GM23248 (cell line): ENCODE measurements around the gene ARMH3. TPM values are rescaled to one million over a fixed set of nuclear protein-coding genes. Genes with fewer than 3 reads are reported as not detected.

Experiments
- DNase-seq: peaks from one replicate; pipeline ENCODE4 v3.0.0-alpha.2; 2015
- H2AFZ ChIP-seq: fragments of 200-600 bp; sonication (generic); 2 replicates; pipeline ENCODE4 v1.6.1; 2016; ENCODE audit warnings: antibody characterized with exemption
- H3F3A ChIP-seq: fragments of 200-600 bp; sonication (generic); 2 replicates; pipeline ENCODE4 v1.6.1; 2016; ENCODE audit warnings: mild to moderate bottlenecking, antibody characterized with exemption, mixed run types; ENCODE audit not compliant: insufficient read depth
- H3K27ac ChIP-seq: fragments of 200-600 bp; sonication (generic); 2 replicates; pipeline ENCODE4 v1.5.1; 2016; ENCODE audit warnings: mild to moderate bottlenecking
- H3K27me3 ChIP-seq: fragments of 200-600 bp; sonication (generic); replicated peaks from 2 replicates; pipeline ENCODE4 v1.6.1; 2016; ENCODE audit warnings: mild to moderate bottlenecking; ENCODE audit not compliant: insufficient read depth
- H3K36me3 ChIP-seq: fragments of 200-600 bp; sonication (generic); 2 replicates; pipeline ENCODE4 v1.6.1; 2016; ENCODE audit warnings: low read depth, mild to moderate bottlenecking
- H3K4me1 ChIP-seq: fragments of 200-600 bp; sonication (generic); 2 replicates; pipeline ENCODE4 v1.6.1; 2016; ENCODE audit warnings: mild to moderate bottlenecking; ENCODE audit not compliant: insufficient read depth
- H3K4me2 ChIP-seq: fragments of 200-600 bp; sonication (generic); one replicate; pipeline ENCODE4 v1.6.1; 2016; ENCODE audit warnings: mild to moderate bottlenecking; ENCODE audit not compliant: unreplicated experiment
- H3K4me3 ChIP-seq: fragments of 200-600 bp; sonication (generic); 2 replicates; pipeline ENCODE4 v1.5.1; 2016; ENCODE audit warnings: mild to moderate bottlenecking
- H3K79me2 ChIP-seq: fragments of 200-600 bp; sonication (generic); 2 replicates; pipeline ENCODE4 v1.6.1; 2016; ENCODE audit warnings: mild to moderate bottlenecking; ENCODE audit not compliant: insufficient read depth
- H3K9ac ChIP-seq: fragments of 200-600 bp; sonication (generic); 2 replicates; pipeline ENCODE4 v1.6.1; 2016; ENCODE audit warnings: mild to moderate bottlenecking
- H3K9me2 ChIP-seq: fragments of 200-600 bp; sonication (generic); 2 replicates; pipeline ENCODE4 v1.6.1; 2016; ENCODE audit warnings: mixed run types, mild to moderate bottlenecking, moderate library complexity; ENCODE audit not compliant: insufficient read depth
- H3K9me3 ChIP-seq: fragments of 200-600 bp; sonication (generic); one replicate; pipeline ENCODE4 v1.6.1; 2017; ENCODE audit warnings: low read depth
- H4K20me1 ChIP-seq: fragments of 200-600 bp; sonication (generic); 2 replicates; pipeline ENCODE4 v1.6.0; 2016; ENCODE audit not compliant: insufficient read depth
- EZH2 ChIP-seq: fragments of 200-600 bp; sonication (generic); IDR thresholded peaks from 2 replicates; pipeline ENCODE4 v1.6.1; 2018; ENCODE audit warnings: antibody characterized with exemption, mild to moderate bottlenecking; ENCODE audit not compliant: insufficient read depth, poor library complexity, severe bottlenecking
- EZH2phosphoT487 ChIP-seq: fragments of 200-600 bp; sonication (generic); IDR thresholded peaks from 2 replicates; pipeline ENCODE4 v1.6.1; 2018; ENCODE audit warnings: antibody characterized with exemption, moderate library complexity, mild to moderate bottlenecking, low read depth; ENCODE audit not compliant: insufficient read depth
- WGBS, 2 experiments: methylation state at CpG; one replicate each; pipeline ENCODE4 v1.1.6; 2015 to 2017; ENCODE audit warnings: low lambda C conversion rate in 2 of 2, low coverage in 1 of 2; ENCODE audit errors: missing lambda C conversion rate in 2 of 2; 5-methylcytosine and 5-hydroxymethylcytosine counted together
- in situ Hi-C: fragments of 300-500 bp; cut with MboI; formaldehyde crosslinking; loops from 2 replicates; pipeline ENCODE4 v1.15.0; 2020
- polyA plus RNA-seq: library from polyadenylated mRNA; unstranded; fragments of >200 nt; fragmentation: Nextera tagmentation; extraction: Ambion mirVana; gene quantifications from 2 replicates; pipeline ENCODE4 v1.2.1, GENCODE V29; 2016
- total RNA-seq: library from RNA; depleted of rRNA; stranded (reverse); fragments of >200 nt; shearing (Covaris generic); gene quantifications from 2 replicates; pipeline ENCODE4 v1.2.3, GENCODE V29; 2014

The ARMH3 gene
- total and polyA plus RNA-seq, 2 experiments from 2014 or later: 9.0 to 9.5 TPM

- Histone ChIP-seq H3K27ac (peak overlapping the region; percentile 88), H4K20me1 (no peaks in the 10 kb centered on the region), H3K9me2 (no peaks in the 10 kb centered on the region), H3K9ac (no peak overlapping the region), H3K36me3 (no peaks in the 10 kb centered on the region), H3K4me1 (peaks cover 62% of the 10 kb centered on the region), H3F3A (peaks cover 51% of the 10 kb centered on the region), H3K4me3 (no peak overlapping the region), H3K4me2 (peak overlapping the region; percentile 56), H2AFZ (no peak overlapping the region), H3K79me2 (no peaks in the 10 kb centered on the region; the same call in 1 of the 2 replicates), H3K27me3 (no peaks in the 10 kb centered on the region), H3K9me3 (no peaks in the 10 kb centered on the region)
- DNase-seq: peak; percentile 41
- WGBS, 2 experiments: 21 to 37% methylated on average over 1 of the region's 1 CpG
- no peak for TF ChIP-seq EZH2
- no peak for TF ChIP-seq EZH2phosphoT487
- in situ Hi-C loops: no loop called here
Observed at GRCh38 chr10:101940916-101941315, 115.1 kb downstream of the ARMH3 start.

DNA sequence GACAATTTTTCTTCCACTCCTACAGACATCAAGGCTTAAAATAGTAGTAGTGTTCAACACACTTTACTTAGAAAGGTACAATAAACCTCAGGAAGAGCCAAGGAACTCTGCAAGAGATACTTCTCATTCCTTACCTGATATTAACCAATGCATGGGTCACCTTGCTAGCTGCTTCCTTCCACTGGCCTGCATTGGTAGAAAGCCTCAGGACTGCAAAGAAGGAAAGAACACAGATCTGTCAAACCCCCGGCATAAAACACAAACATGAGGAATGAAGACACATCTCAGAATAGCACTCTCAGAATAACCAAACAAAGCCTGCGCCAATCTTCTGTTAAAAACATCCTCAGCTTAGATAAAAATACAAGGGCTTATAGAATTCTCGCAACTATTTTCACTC lies 116.2 kb downstream of the ARMH3 start:
- H4K20me1 ChIP-seq: no peaks in the 10 kb centered on the region
- no peak for DNase-seq

DNA sequence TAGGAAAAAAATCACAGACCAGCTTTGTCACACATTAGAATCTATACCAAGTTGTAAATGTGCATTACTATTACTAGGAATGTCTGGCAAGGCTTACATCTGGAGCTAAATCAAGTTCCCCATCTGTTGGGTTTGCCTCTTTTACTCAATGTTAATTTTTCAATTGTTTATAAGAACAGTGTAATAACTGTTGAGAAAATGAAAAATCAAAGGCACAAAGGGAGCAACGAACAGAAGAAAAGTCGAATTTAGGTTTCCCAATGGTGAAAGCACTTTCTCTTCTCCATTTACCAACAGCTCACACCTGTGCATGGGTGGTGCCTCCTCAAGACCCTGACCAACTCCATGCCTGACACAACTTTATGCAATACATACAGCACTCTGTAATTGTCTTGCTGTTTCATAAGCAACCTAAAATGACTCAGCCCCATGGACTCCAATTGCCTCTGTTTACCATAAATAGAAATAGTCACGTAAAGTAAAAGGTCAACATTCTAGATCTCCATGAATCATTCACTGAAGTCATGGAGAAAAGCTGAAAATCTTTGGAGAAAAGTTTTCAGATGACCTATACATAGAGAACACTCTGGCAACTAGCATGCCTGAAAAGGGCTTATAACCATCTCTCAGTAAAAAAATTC lies 116.8 kb downstream of the ARMH3 start:
- Histone ChIP-seq H3K79me2 (no peaks in the 10 kb centered on the region), H3K4me2 (peak overlapping the region; percentile 70), H3F3A (peaks cover 51% of the 10 kb centered on the region), H3K9me2 (no peaks in the 10 kb centered on the region), H3K9ac (peak overlapping the region; percentile 55), H2AFZ (no peak overlapping the region), H3K4me3 (peak overlapping the region; percentile 20; the same call in 1 of the 2 replicates), H3K9me3 (no peaks in the 10 kb centered on the region), H3K27ac (peak overlapping the region; percentile 88), H3K36me3 (no peaks in the 10 kb centered on the region), H3K4me1 (peaks cover 68% of the 10 kb centered on the region), H4K20me1 (no peaks in the 10 kb centered on the region), H3K27me3 (no peaks in the 10 kb centered on the region)
- WGBS, 2 experiments: 0 to 2% methylated on average over 3 of the region's 3 CpGs
- in situ Hi-C loops: no loop called here
- peak; percentile 90 for DNase-seq
- TF ChIP-seq EZH2phosphoT487 (no peak), EZH2 (no peak)

More for the DNA sequence above, 116.2 kb downstream of the ARMH3 start:
- WGBS, 2 experiments: 77 to 90% methylated on average over 3 of the region's 3 CpGs
- Histone ChIP-seq H3K27me3 (no peaks in the 10 kb centered on the region), H3K9ac (peak overlapping the region; percentile 55), H3K36me3 (no peaks in the 10 kb centered on the region), H3K9me3 (no peaks in the 10 kb centered on the region), H3K9me2 (no peaks in the 10 kb centered on the region), H3K27ac (peak overlapping the region; percentile 88), H3K4me1 (peaks cover 63% of the 10 kb centered on the region), H3F3A (peaks cover 51% of the 10 kb centered on the region), H3K4me3 (no peak overlapping the region), H3K79me2 (no peaks in the 10 kb centered on the region; the same call in 1 of the 2 replicates), H2AFZ (no peak overlapping the region), H3K4me2 (peak overlapping the region; percentile 70)
- TF ChIP-seq EZH2phosphoT487 (no peak), EZH2 (no peak)
- in situ Hi-C loops: no loop called here

DNA sequence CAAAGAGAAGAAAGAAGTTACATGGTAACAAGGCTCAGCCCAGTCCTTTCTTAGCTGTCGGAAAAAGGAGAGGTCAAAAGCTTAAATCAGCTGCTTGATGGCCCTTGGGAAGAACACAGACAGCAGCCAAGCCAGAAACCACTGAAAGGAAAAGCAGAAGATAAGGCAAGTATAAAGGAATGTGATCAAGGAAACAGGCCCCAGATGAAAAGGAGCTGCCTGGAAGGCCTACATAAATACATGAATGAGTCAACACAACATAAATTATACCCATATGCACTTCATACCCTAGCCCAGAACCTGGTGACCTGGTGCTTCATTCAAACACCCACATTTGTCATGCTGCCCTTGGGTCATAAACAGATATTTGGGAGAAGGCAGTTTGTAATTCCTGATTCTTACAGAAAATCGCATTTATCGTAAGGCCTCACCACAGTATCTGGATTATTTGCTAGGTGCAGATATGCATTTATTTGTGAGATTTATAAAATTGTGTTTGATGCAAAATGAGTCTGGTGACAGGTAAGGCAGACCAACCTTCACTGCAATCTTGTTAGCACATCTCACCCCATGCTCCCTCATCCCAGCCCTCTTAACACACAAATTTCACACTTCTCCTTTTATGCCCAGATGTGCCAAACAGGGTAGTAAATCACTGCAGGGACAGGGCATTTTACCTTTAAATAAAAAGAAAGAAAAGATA lies 117.5 kb downstream of the ARMH3 start:
- H3F3A ChIP-seq: peaks cover 51% of the 10 kb centered on the region
- no peaks in the 10 kb centered on the region for H3K9me3 ChIP-seq

More for the DNA sequence above, 117.5 kb downstream of the ARMH3 start:
- Histone ChIP-seq H3K9ac (peak overlapping the region; percentile 53), H3K4me2 (peak overlapping the region; percentile 70), H3K27ac (peak overlapping the region; percentile 88), H3K4me3 (peak overlapping the region; percentile 20; the same call in 1 of the 2 replicates), H3K36me3 (no peaks in the 10 kb centered on the region), H3K4me1 (peaks cover 68% of the 10 kb centered on the region), H3K27me3 (no peaks in the 10 kb centered on the region), H2AFZ (no peak overlapping the region), H3K9me2 (no peaks in the 10 kb centered on the region), H3K79me2 (peaks cover 5% of the 10 kb centered on the region; the same call in 1 of the 2 replicates), H4K20me1 (no peaks in the 10 kb centered on the region)
- DNase-seq: peak; percentile 79
- in situ Hi-C loops: no loop called here
- 48 to 49% methylated on average over 3 of the region's 3 CpGs for WGBS, 2 experiments
- TF ChIP-seq EZH2phosphoT487: no peak
- no peak for TF ChIP-seq EZH2
